Testis (tissue), 3 donors: ENCODE results near the gene KIF26B. TPM values are rescaled to one million over a fixed set of nuclear protein-coding genes. Genes with fewer than 3 reads are reported as not detected.

Experiments used
- DNase-seq: peaks from one replicate; pipeline ENCODE4 v3.0.0-alpha.2; 2019
- H3K27ac ChIP-seq, 2 donors: fragments of 200-600 bp; sonication (generic); one replicate each; pipeline ENCODE4 v1.5.1; 2019
- H3K27me3 ChIP-seq: fragments of 200-600 bp; sonication (generic); one replicate; pipeline ENCODE4 v1.5.1; 2019
- H3K36me3 ChIP-seq: fragments of 200-600 bp; sonication (generic); one replicate; pipeline ENCODE4 v1.5.1; 2017; ENCODE audit warnings: low read depth; ENCODE audit errors: missing control alignments
- H3K4me1 ChIP-seq: fragments of 200-600 bp; sonication (generic); one replicate; pipeline ENCODE4 v1.5.1; 2019
- H3K4me3 ChIP-seq, 2 donors: fragments of 200-600 bp; sonication (generic); one replicate each; pipeline ENCODE4 v1.5.1; 2017 to 2019
- H3K9me3 ChIP-seq: fragments of 200-600 bp; sonication (generic); one replicate; pipeline ENCODE4 v1.5.1; 2017
- POLR2A ChIP-seq: fragments of 450-650 bp; IDR thresholded peaks from one replicate; pipeline ENCODE4 v1.6.1; 2017; ENCODE audit warnings: antibody characterized with exemption, mild to moderate bottlenecking, moderate library complexity
- WGBS, 2 donors: methylation state at CpG; one replicate each; pipeline ENCODE4 v1.1.5; 2018; 5-methylcytosine and 5-hydroxymethylcytosine counted together
- intact Hi-C: fragments of 100-400 bp; cut with DNase I; formaldehyde crosslinking; loops from one replicate; pipeline ENCODE4 v1.15.1; 2023; ENCODE audit warnings: low total_unique reads
- polyA plus RNA-seq: library from polyadenylated mRNA; stranded (reverse); fragments of 350-450 nt; fragmentation: Illumina TruSeq; extraction: RNeasy Lipid Tissue Mini Kit (QIAGEN cat#74804); gene quantifications from one replicate; pipeline ENCODE4 v1.2.3, GENCODE V29; 2014; ENCODE audit warnings: low read depth, low replicate concordance; ENCODE audit not compliant: insufficient read depth
- total RNA-seq, 2 donors: library from RNA; depleted of rRNA; stranded (reverse); fragments of >200 nt; gene quantifications; one replicate each; pipeline ENCODE4 v1.2.3, GENCODE V29; 2016
- TF ChIP-seq, protein P1 (sequence below), 3 experiments: fragments of 450-650 bp in 2 of 3; fragments of 200-600 bp in 1 of 3; sonication (generic) in 1 of 3; IDR thresholded peaks; one replicate each; pipeline ENCODE4 v1.5.1; 2016 to 2019; ENCODE audit warnings: antibody characterized with exemption in 3 of 3, mild to moderate bottlenecking in 2 of 3, moderate library complexity in 1 of 3

Gene KIF26B
- total and polyA plus RNA-seq, 3 donors from 2014 or later: 3.0 to 4.8 (median 3.1) TPM

DNA sequence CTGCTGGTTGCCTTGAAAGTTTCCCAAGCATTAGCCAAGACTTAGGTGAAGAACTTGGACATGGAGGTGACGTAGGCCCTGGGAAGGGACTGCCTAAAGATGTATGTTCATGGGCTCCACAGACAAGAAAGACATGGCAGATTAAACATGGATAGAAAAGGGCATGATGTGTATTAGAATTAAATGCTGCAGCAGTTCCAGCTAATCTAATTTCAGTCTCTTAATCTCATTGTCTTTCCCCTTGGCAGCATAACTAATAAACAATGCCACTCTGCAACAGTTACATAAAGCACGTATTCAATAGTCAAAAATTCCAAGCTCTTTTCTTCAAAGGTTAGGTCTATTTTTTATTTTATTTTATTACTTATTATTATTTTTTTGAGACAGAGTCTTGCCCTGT is 251.6 kb downstream of the KIF26B start:
- Histone ChIP-seq H3K27ac (no peak overlapping the region), H3K9me3 (no peaks in the 10 kb centered on the region), H3K36me3 (no peaks in the 10 kb centered on the region), H3K27me3 (no peaks in the 10 kb centered on the region), H3K4me3 (no peak overlapping the region), H3K4me1 (no peaks in the 10 kb centered on the region)
- WGBS, 2 donors: 95 to 100% methylated on average over 2 of the region's 2 CpGs
- TF ChIP-seq, protein P1, sequence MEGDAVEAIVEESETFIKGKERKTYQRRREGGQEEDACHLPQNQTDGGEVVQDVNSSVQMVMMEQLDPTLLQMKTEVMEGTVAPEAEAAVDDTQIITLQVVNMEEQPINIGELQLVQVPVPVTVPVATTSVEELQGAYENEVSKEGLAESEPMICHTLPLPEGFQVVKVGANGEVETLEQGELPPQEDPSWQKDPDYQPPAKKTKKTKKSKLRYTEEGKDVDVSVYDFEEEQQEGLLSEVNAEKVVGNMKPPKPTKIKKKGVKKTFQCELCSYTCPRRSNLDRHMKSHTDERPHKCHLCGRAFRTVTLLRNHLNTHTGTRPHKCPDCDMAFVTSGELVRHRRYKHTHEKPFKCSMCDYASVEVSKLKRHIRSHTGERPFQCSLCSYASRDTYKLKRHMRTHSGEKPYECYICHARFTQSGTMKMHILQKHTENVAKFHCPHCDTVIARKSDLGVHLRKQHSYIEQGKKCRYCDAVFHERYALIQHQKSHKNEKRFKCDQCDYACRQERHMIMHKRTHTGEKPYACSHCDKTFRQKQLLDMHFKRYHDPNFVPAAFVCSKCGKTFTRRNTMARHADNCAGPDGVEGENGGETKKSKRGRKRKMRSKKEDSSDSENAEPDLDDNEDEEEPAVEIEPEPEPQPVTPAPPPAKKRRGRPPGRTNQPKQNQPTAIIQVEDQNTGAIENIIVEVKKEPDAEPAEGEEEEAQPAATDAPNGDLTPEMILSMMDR (IDR thresholded peaks at IDR 0.05): no peak
- TF ChIP-seq POLR2A: no peak
- no peak for DNase-seq
- intact Hi-C loops: no loop called here

DNA sequence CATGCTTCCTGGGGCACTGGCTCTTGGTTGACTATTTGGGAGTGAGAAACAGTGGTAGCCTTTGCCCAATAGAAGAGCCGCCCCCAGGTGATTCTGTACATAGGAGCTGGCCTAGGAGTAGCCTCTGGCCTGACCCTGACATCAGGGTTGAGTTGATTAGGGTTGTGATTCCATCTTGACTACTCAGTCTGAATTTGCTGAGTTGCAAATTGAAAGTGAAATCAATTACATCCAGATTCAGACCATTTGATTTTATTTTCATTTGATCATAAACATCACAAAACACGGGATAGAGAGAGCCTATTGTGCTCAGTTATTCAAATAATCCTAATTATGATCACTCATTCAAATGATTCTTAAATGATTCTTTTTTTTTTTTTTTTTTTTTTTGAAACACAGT is 253.2 kb downstream of the KIF26B start:
- DNase-seq: no peak
- no peaks in the 10 kb centered on the region for H3K4me1 ChIP-seq
- TF ChIP-seq, protein P1 (IDR thresholded peaks at IDR 0.05): no peak
- TF ChIP-seq POLR2A: no peak
- intact Hi-C loops: no loop called here
- H3K36me3 ChIP-seq: no peaks in the 10 kb centered on the region
- H3K27ac ChIP-seq: no peak overlapping the region
- no peaks in the 10 kb centered on the region for H3K9me3 ChIP-seq
- H3K27me3 ChIP-seq: no peaks in the 10 kb centered on the region
- 94 to 96% methylated on average over 2 of the region's 2 CpGs for WGBS, 2 donors
- H3K4me3 ChIP-seq: no peak overlapping the region

DNA sequence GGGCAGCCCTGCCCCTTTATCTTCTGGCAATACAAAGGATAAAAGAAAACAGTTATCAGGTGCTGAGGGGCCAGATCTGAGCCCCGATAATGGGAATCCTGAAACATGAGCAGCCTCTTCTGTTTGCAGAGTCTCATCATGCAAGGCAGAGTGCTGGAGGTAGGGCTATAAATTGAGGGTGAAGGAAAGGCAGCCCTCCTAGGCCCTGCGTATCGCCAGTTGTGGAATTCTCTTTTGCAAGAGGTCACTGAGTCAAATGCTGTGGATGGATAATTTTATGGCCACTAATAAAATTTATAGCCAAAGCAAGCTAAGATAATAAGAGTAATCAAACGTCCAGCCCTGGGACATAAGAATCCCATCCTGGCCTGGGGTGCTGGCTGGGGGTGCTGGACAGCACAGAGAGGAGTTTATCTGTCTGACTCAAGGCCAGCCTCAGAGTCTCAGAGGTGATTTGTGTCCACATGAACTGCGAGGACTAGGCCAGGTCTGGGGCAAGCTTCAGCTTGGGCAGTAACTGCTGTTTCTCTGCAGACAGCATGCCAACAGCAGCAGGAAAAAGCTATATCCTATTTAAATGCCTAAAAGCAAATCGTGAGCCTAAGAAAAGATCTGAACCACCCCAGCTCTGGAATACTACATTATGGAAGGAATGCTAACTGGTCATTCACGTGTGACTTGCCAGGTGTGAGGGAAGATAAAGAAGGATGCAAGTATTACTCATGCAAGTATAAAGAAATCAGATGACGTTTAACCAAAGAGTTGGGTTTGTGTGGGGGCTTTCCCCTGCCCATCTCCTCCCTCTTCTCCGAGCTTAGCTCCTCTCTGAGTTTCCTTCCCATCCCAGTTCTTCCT is 254.8 kb downstream of the KIF26B start:
- DNase-seq: no peak
- Histone ChIP-seq H3K4me3 (no peak overlapping the region), H3K27ac (no peak overlapping the region), H3K36me3 (no peaks in the 10 kb centered on the region), H3K9me3 (no peaks in the 10 kb centered on the region), H3K4me1 (no peaks in the 10 kb centered on the region), H3K27me3 (no peaks in the 10 kb centered on the region)
- TF ChIP-seq POLR2A: no peak
- TF ChIP-seq, protein P1 (IDR thresholded peaks at IDR 0.05): no peak
- WGBS, 2 donors: 69 to 75% methylated on average over 9 of the region's 9 CpGs
- intact Hi-C loops: no loop called here

DNA sequence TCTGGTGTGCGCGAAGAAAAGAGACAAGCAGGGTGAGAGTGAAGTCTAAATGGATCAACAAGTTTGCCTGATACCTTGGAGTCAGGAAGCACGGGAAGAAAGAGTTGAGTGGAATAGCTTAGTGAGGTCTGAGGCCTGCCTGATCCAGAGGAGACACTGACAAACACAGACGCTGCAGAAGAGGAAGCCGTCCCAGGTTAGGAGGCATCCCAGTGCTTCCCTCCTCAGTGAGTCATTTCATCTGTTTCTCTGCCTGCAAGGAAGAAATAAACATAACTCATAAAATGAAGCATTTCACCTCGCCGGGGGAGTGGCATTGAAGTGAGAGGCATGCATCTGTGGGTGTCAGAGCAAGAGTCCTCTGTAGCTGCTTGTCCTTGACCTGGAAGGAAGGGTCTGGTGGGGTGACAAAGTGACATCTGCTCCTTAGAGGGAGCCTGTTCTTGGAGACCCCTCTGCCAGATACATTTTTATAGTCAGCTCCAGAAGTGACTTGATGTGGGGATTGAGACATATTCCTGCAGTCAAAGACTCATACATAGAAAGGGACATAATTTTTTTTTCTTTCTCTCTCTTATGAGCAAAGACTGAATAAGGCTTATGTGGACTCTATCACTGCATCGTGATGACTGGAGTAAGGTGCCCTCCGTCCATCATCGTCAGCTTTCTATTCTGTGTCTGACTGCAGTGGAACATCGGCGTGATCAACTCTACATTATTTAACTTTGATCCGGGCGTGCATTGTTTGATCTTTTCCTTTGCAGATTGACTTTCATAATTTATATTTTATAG is 256.7 kb downstream of the KIF26B start:
- Histone ChIP-seq H3K27ac (no peak overlapping the region), H3K4me1 (no peaks in the 10 kb centered on the region), H3K9me3 (no peaks in the 10 kb centered on the region), H3K4me3 (no peak overlapping the region), H3K27me3 (no peaks in the 10 kb centered on the region), H3K36me3 (no peaks in the 10 kb centered on the region)
- WGBS, 2 donors: 79 to 85% methylated on average over 13 to 14 of the region's 14 CpGs
- no peak for DNase-seq
- intact Hi-C loops: no loop called here
- TF ChIP-seq, protein P1 (IDR thresholded peaks at IDR 0.05): no peak
- no peak for TF ChIP-seq POLR2A
